Mesendoderm (in vitro differentiated cells): ENCODE measurements around the gene ATP2C2.
A peak's percentile ranks its signal among the peaks of the same experiment; 100 is the strongest.

Source experiments
- DNase-seq: peaks from one replicate; pipeline ENCODE4 v3.0.0; 2013
- H2AK5ac ChIP-seq: 2 replicates; pipeline ENCODE4 v1.6.1; 2013; ENCODE audit warnings: low read length, inconsistent platforms
- H2BK120ac ChIP-seq: 2 replicates; pipeline ENCODE4 v1.6.1; 2013; ENCODE audit warnings: low read depth, mild to moderate bottlenecking, low read length, moderate library complexity, mixed read lengths
- H2BK15ac ChIP-seq: replicated peaks from 2 replicates; pipeline ENCODE4 v1.6.1; 2013; ENCODE audit warnings: low read depth, mild to moderate bottlenecking, moderate library complexity
- H2BK5ac ChIP-seq: 2 replicates; pipeline ENCODE4 v1.6.1; 2013; ENCODE audit warnings: low read length, inconsistent platforms
- H3K18ac ChIP-seq: 2 replicates; pipeline ENCODE4 v1.6.1; 2013; ENCODE audit warnings: mild to moderate bottlenecking, low read length, mixed read lengths
- H3K23ac ChIP-seq: one replicate; pipeline ENCODE4 v1.6.1; 2013; ENCODE audit warnings: low read length
- H3K27ac ChIP-seq: 2 replicates; pipeline ENCODE4 v1.5.1; 2013; ENCODE audit warnings: low read depth, mild to moderate bottlenecking, inconsistent platforms, low read length, moderate library complexity
- H3K27me3 ChIP-seq: 2 replicates; pipeline ENCODE4 v1.6.1; 2013; ENCODE audit warnings: low read length, control low read depth, mild to moderate bottlenecking, inconsistent platforms; ENCODE audit not compliant: insufficient read depth, poor library complexity
- H3K36me3 ChIP-seq: 2 replicates; pipeline ENCODE4 v1.6.1; 2013; ENCODE audit warnings: low read length, inconsistent platforms; ENCODE audit not compliant: control insufficient read depth, insufficient read depth
- H3K4ac ChIP-seq: one replicate; pipeline ENCODE4 v1.6.1; 2013; ENCODE audit warnings: low read depth, mild to moderate bottlenecking, low read length, moderate library complexity
- H3K4me1 ChIP-seq: 2 replicates; pipeline ENCODE4 v1.6.1; 2013; ENCODE audit warnings: low read depth, low read length, inconsistent platforms; ENCODE audit not compliant: control insufficient read depth
- H3K4me2 ChIP-seq: 2 replicates; pipeline ENCODE4 v1.6.1; 2013; ENCODE audit warnings: low read length
- H3K4me3 ChIP-seq: 2 replicates; pipeline ENCODE4 v1.5.1; 2013; ENCODE audit warnings: mild to moderate bottlenecking, low read length
- H3K56ac ChIP-seq: one replicate; pipeline ENCODE4 v1.6.1; 2013; ENCODE audit warnings: low read length
- H3K79me1 ChIP-seq: 2 replicates; pipeline ENCODE4 v1.6.1; 2013; ENCODE audit warnings: low read length, inconsistent platforms
- H3K79me2 ChIP-seq: 2 replicates; pipeline ENCODE4 v1.6.1; 2013; ENCODE audit warnings: mild to moderate bottlenecking, low read length; ENCODE audit not compliant: control insufficient read depth, insufficient read depth
- H3K9ac ChIP-seq: 2 replicates; pipeline ENCODE4 v1.6.1; 2013; ENCODE audit warnings: low read length, inconsistent platforms
- H4K5ac ChIP-seq: one replicate; pipeline ENCODE4 v1.6.1; 2013; ENCODE audit warnings: low read length
- H4K8ac ChIP-seq: one replicate; pipeline ENCODE4 v1.6.1; 2013; ENCODE audit warnings: low read depth, mild to moderate bottlenecking, control low read depth, low read length, moderate library complexity
- WGBS: extraction: QIAGEN DNeasy Blood & Tissue Kit; methylation state at CpG from one replicate; pipeline ENCODE4 v1.1.7; 2013; ENCODE audit warnings: low lambda C conversion rate, missing lambda C conversion rate; ENCODE audit not compliant: insufficient coverage; ENCODE audit errors: extremely low coverage; 5-methylcytosine and 5-hydroxymethylcytosine counted together

The ATP2C2 gene

DNA sequence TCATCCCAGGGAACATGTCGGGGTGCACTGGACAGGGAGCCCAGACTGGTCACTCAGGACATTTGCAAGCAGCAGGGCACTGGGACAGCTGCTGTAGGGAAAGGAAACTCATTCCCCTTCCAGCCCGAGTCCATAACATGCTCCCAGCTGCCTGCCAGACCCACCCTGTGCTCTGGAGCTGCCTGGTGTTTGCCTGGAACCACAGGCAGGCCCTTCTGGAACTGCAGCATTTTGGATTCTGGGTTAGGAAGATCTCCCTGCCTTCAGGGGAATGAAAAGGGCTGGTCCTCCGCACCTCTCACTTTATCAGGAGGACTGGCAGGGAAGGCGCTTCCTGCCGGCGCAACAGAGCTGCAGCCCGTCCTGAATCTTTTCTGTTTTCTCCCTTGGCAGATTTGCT lies 94.9 kb downstream of the ATP2C2 start:
- no CpG with 5 or more reads among the region's 7 CpGs for WGBS

GRCh38 chr16:84464116-84464515 lies 95.8 kb downstream of the ATP2C2 start:
- Histone ChIP-seq H2BK5ac (no peak overlapping the region), H3K27me3 (no peaks in the 10 kb centered on the region), H3K4me1 (no peaks in the 10 kb centered on the region), H4K5ac (no peak overlapping the region), H3K56ac (no peak overlapping the region), H3K79me2 (no peaks in the 10 kb centered on the region), H2BK15ac (no peak overlapping the region), H2AK5ac (no peak overlapping the region), H3K36me3 (no peaks in the 10 kb centered on the region), H4K8ac (no peak overlapping the region), H3K4me3 (no peak overlapping the region), H3K9ac (no peak overlapping the region), H3K79me1 (no peaks in the 10 kb centered on the region), H3K4ac (no peak overlapping the region), H3K18ac (no peak overlapping the region), H3K23ac (no peak overlapping the region), H3K27ac (no peak overlapping the region), H2BK120ac (no peak overlapping the region), H3K4me2 (no peak overlapping the region)
- no peak for DNase-seq
- WGBS = no CpG with 5 or more reads among the region's 6 CpGs

More for the DNA sequence above, 94.9 kb downstream of the ATP2C2 start:
- no peaks in the 10 kb centered on the region for H3K79me1 ChIP-seq
- H2AK5ac ChIP-seq = no peak overlapping the region
- H3K56ac ChIP-seq = no peak overlapping the region
- no peak overlapping the region for H3K18ac ChIP-seq
- no peak overlapping the region for H3K4me2 ChIP-seq
- no peaks in the 10 kb centered on the region for H3K27me3 ChIP-seq
- H3K4me1 ChIP-seq = no peaks in the 10 kb centered on the region
- no peak overlapping the region for H4K8ac ChIP-seq
- H3K23ac ChIP-seq = no peak overlapping the region
- H3K4me3 ChIP-seq = no peak overlapping the region
- no peak for DNase-seq
- H3K9ac ChIP-seq = no peak overlapping the region
- no peaks in the 10 kb centered on the region for H3K79me2 ChIP-seq
- H3K27ac ChIP-seq = no peak overlapping the region
- no peak overlapping the region for H3K4ac ChIP-seq
- no peak overlapping the region for H2BK120ac ChIP-seq
- no peak overlapping the region for H4K5ac ChIP-seq
- no peaks in the 10 kb centered on the region for H3K36me3 ChIP-seq
- H2BK15ac ChIP-seq = no peak overlapping the region
- H2BK5ac ChIP-seq = no peak overlapping the region

GRCh38 chr16:84465154-84465553 lies 96.8 kb downstream of the ATP2C2 start:
- Histone ChIP-seq H3K4me2 (no peak overlapping the region), H3K27ac (no peak overlapping the region), H3K27me3 (no peaks in the 10 kb centered on the region), H2BK15ac (no peak overlapping the region), H3K56ac (no peak overlapping the region), H3K4ac (no peak overlapping the region), H2AK5ac (no peak overlapping the region), H3K9ac (no peak overlapping the region), H2BK5ac (no peak overlapping the region), H3K79me1 (no peaks in the 10 kb centered on the region), H3K4me1 (no peaks in the 10 kb centered on the region), H4K8ac (no peak overlapping the region), H3K23ac (no peak overlapping the region), H3K18ac (no peak overlapping the region), H3K36me3 (no peaks in the 10 kb centered on the region), H2BK120ac (no peak overlapping the region), H3K79me2 (no peaks in the 10 kb centered on the region), H3K4me3 (no peak overlapping the region), H4K5ac (no peak overlapping the region)
- peak; percentile 8 for DNase-seq
- no CpG with 5 or more reads among the region's 6 CpGs for WGBS

DNA sequence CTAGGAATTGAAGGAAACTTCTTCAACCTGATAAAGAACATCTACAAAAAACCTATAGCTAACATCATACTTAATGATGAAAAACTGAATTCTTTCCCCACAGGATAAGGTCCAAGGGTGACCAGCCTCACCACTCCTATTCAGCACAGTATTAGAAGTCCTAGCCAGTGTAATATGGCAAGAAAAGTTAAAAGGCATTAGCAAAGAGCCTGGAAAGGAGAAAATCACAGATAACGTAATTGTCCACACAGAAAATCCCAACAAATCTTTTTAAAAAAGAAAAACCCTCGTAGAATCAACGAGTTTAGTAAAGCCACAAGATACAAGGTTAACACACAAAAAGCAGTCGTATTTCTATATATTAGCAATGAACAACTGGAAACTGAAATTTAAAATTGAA lies 98.4 kb downstream of the ATP2C2 start:
- no peaks in the 10 kb centered on the region for H3K27me3 ChIP-seq
- no peak overlapping the region for H4K5ac ChIP-seq
- H3K4me1 ChIP-seq = no peaks in the 10 kb centered on the region
- no peak overlapping the region for H3K56ac ChIP-seq
- no peak overlapping the region for H3K23ac ChIP-seq
- no peaks in the 10 kb centered on the region for H3K36me3 ChIP-seq
- H2BK5ac ChIP-seq = no peak overlapping the region
- no peak overlapping the region for H3K9ac ChIP-seq
- H3K4ac ChIP-seq = no peak overlapping the region
- H3K27ac ChIP-seq = no peak overlapping the region
- DNase-seq = no peak
- H3K79me1 ChIP-seq = no peaks in the 10 kb centered on the region
- H2AK5ac ChIP-seq = no peak overlapping the region
- no peak overlapping the region for H3K4me3 ChIP-seq
- no peak overlapping the region for H2BK15ac ChIP-seq
- H3K79me2 ChIP-seq = no peaks in the 10 kb centered on the region
- H3K18ac ChIP-seq = no peak overlapping the region
- no peak overlapping the region for H4K8ac ChIP-seq
- WGBS = no CpG with 5 or more reads among the region's 4 CpGs
- H3K4me2 ChIP-seq = no peak overlapping the region
- H2BK120ac ChIP-seq = no peak overlapping the region

GRCh38 chr16:84467256-84467655 lies 98.9 kb downstream of the ATP2C2 start:
- Histone ChIP-seq H3K9ac (no peak overlapping the region), H3K79me1 (no peaks in the 10 kb centered on the region), H3K27ac (no peak overlapping the region), H3K4me2 (no peak overlapping the region), H3K79me2 (no peaks in the 10 kb centered on the region), H3K23ac (no peak overlapping the region), H3K36me3 (no peaks in the 10 kb centered on the region), H3K4me1 (no peaks in the 10 kb centered on the region), H3K56ac (no peak overlapping the region), H3K27me3 (no peaks in the 10 kb centered on the region), H2BK5ac (no peak overlapping the region), H4K8ac (no peak overlapping the region), H3K18ac (no peak overlapping the region), H3K4ac (no peak overlapping the region), H2BK120ac (no peak overlapping the region), H2AK5ac (no peak overlapping the region), H2BK15ac (no peak overlapping the region), H4K5ac (no peak overlapping the region), H3K4me3 (no peak overlapping the region)
- no peak for DNase-seq
- no CpG with 5 or more reads among the region's 1 CpG for WGBS

DNA sequence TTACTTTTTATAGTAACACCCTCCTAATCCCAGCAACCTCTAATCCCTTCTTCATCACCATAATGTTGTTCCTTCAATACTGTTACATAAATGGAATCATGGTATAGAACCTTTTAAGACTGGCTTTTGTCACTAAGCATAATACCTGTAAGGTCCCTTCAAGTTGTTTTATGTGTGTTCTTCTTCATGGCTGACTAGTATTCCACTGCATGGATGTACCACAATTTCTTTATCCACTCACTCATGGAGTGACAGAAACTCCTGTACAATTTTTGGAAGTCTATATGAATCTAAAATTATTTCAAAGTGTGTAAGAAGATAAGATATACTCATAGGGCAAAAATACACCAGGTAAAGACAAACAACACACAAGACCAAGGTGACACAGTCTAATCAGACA lies 99.4 kb downstream of the ATP2C2 start:
- no peak overlapping the region for H3K23ac ChIP-seq
- H3K79me1 ChIP-seq = no peaks in the 10 kb centered on the region
- H3K4ac ChIP-seq = no peak overlapping the region
- no peak for DNase-seq
- no peak overlapping the region for H4K5ac ChIP-seq
- no peak overlapping the region for H2BK5ac ChIP-seq
- H3K4me3 ChIP-seq = no peak overlapping the region
- H3K79me2 ChIP-seq = no peaks in the 10 kb centered on the region
- H2BK120ac ChIP-seq = no peak overlapping the region
- no peak overlapping the region for H4K8ac ChIP-seq
- no peak overlapping the region for H2AK5ac ChIP-seq
- H3K4me2 ChIP-seq = no peak overlapping the region
- H3K4me1 ChIP-seq = no peaks in the 10 kb centered on the region
- no peak overlapping the region for H3K18ac ChIP-seq
- no peak overlapping the region for H3K56ac ChIP-seq
- H3K27ac ChIP-seq = no peak overlapping the region
- no peaks in the 10 kb centered on the region for H3K27me3 ChIP-seq
- H3K9ac ChIP-seq = no peak overlapping the region
- no peak overlapping the region for H2BK15ac ChIP-seq
- no peaks in the 10 kb centered on the region for H3K36me3 ChIP-seq
